K562 (cell line): ENCODE data around the gene CYP17A1.

Source experiments
- CTCF ChIP-seq, 3 experiments: IDR thresholded peaks in 2 of 3; conservative IDR thresholded peaks in 1 of 3; 2 replicates each; pipeline ENCODE4 v1.5.1; 2011 to 2012; ENCODE audit warnings: low read length in 3 of 3, mild to moderate bottlenecking in 3 of 3, control low read depth in 2 of 3, improper control_type of control experiment in 1 of 3, inconsistent platforms in 1 of 3, low read depth in 1 of 3, mixed read lengths in 1 of 3, moderate library complexity in 1 of 3; ENCODE audit not compliant: insufficient read depth in 2 of 3
- E2F6 ChIP-seq, 2 experiments: IDR thresholded peaks; 2 replicates each; pipeline ENCODE4 v1.6.1; 2011; ENCODE audit warnings: borderline replicate concordance in 1 of 2, control low read depth in 1 of 2, low read depth in 1 of 2, low read length in 1 of 2, mild to moderate bottlenecking in 1 of 2, mixed read lengths in 1 of 2, moderate library complexity in 1 of 2; ENCODE audit not compliant: insufficient read depth in 1 of 2, insufficient read length in 1 of 2, poor library complexity in 1 of 2, severe bottlenecking in 1 of 2; ENCODE audit errors: extremely low read depth in 1 of 2
- JUNB ChIP-seq: fragments of 450-650 bp; formaldehyde crosslinking; conservative IDR thresholded peaks from 2 replicates; pipeline ENCODE4 v1.4.0; 2020; ENCODE audit warnings: mild to moderate bottlenecking
- MAFK ChIP-seq: IDR thresholded peaks from 2 replicates; pipeline ENCODE4 v1.6.1; 2011; ENCODE audit warnings: low read length, improper control_type of control experiment
- MTA3 ChIP-seq: fragments of 450-650 bp; formaldehyde crosslinking; IDR thresholded peaks from 2 replicates; pipeline ENCODE4 v1.6.1; 2017; ENCODE audit warnings: mild to moderate bottlenecking, borderline replicate concordance
- PATZ1 ChIP-seq: fragments of 250-450 bp; sonication (Bioruptor Pico); IDR thresholded peaks from 2 replicates; pipeline ENCODE4 v1.5.0; 2020; ENCODE audit warnings: mild to moderate bottlenecking, borderline replicate concordance
- PHTF2 ChIP-seq: fragments of 250-450 bp; sonication (Bioruptor Pico); IDR thresholded peaks from 2 replicates; pipeline ENCODE4 v1.5.0; 2021; ENCODE audit warnings: mild to moderate bottlenecking
- RNF2 ChIP-seq: sonication (generic); IDR thresholded peaks from 2 replicates; pipeline ENCODE4 v1.6.1; 2016
- SREBF1 ChIP-seq: fragments of 150-350 bp; IDR thresholded peaks from 2 replicates; pipeline ENCODE4 v1.6.1; 2014; ENCODE audit warnings: antibody characterized with exemption, low read depth, low read length, borderline replicate concordance
- ZNF583 ChIP-seq: fragments of 250-450 bp; sonication (Bioruptor Pico); IDR thresholded peaks from 2 replicates; pipeline ENCODE4 v1.4.0; 2020
- ZNF77 ChIP-seq: fragments of 250-450 bp; sonication (Bioruptor Pico); IDR thresholded peaks from 2 replicates; pipeline ENCODE4 v1.5.0; 2020

GRCh38 chr10:102878629-102879028 is 41.4 kb upstream of the CYP17A1 start:
- TF ChIP-seq PATZ1 (CRISPR knock-in tag) (no peak), ZNF77 (CRISPR knock-in tag) (no peak), ZNF583 (no peak), JUNB (CRISPR knock-in tag) (no peak), E2F6 (IDR thresholded peaks at IDR 0.05; ENCODE audit: borderline replicate concordance in 1 of 2, extremely low read depth in 1 of 2, insufficient read depth in 1 of 2, insufficient read length in 1 of 2, low read depth in 1 of 2, low read length in 1 of 2, poor library complexity in 1 of 2, severe bottlenecking in 1 of 2) (no peak), PHTF2 (CRISPR knock-in tag) (no peak), CTCF (IDR thresholded peaks at IDR 0.05 in 2 of 3, conservative IDR thresholded peaks at IDR 0.05 in 1 of 3; ENCODE audit: insufficient read depth in 2 of 3, low read depth in 1 of 3, low read length in 3 of 3) (no peak), SREBF1 (no peak), RNF2 (no peak), MAFK (no peak), MTA3 (no peak)
